HEK293T (cell line): ENCODE data around the gene TPM1.

Source experiments
- ARNT ChIP-seq: fragments of 450-650 bp; IDR thresholded peaks from 2 replicates; pipeline ENCODE4 v1.6.1; 2017; ENCODE audit warnings: mild to moderate bottlenecking
- BHLHE40 ChIP-seq: fragments of 450-650 bp; IDR thresholded peaks from 2 replicates; pipeline ENCODE4 v1.6.1; 2016; ENCODE audit warnings: mild to moderate bottlenecking, moderate library complexity, borderline replicate concordance
- CTBP1 ChIP-seq: fragments of 450-650 bp; IDR thresholded peaks from 2 replicates; pipeline ENCODE4 v1.6.1; 2016; ENCODE audit warnings: borderline replicate concordance
- ELF4 ChIP-seq: fragments of 450-650 bp; IDR thresholded peaks from 2 replicates; pipeline ENCODE4 v1.6.1; 2017; ENCODE audit warnings: antibody characterized with exemption
- FOXA1 ChIP-seq: fragments of 450-650 bp; IDR thresholded peaks from 2 replicates; pipeline ENCODE4 v1.6.1; 2016; ENCODE audit warnings: mild to moderate bottlenecking
- FOXK2 ChIP-seq: fragments of 450-650 bp; IDR thresholded peaks from 2 replicates; pipeline ENCODE4 v1.6.1; 2016; ENCODE audit warnings: mild to moderate bottlenecking
- FOXM1 ChIP-seq: fragments of 450-650 bp; IDR thresholded peaks from 2 replicates; pipeline ENCODE4 v1.6.1; 2017; ENCODE audit warnings: mild to moderate bottlenecking, borderline replicate concordance
- L3MBTL2 ChIP-seq: fragments of 450-650 bp; conservative IDR thresholded peaks from 2 replicates; pipeline ENCODE4 v1.6.1; 2016; ENCODE audit warnings: mild to moderate bottlenecking
- LEF1 ChIP-seq: fragments of 450-650 bp; IDR thresholded peaks from 2 replicates; pipeline ENCODE4 v1.6.1; 2017; ENCODE audit warnings: mild to moderate bottlenecking, borderline replicate concordance
- NFRKB ChIP-seq: fragments of 450-650 bp; IDR thresholded peaks from 2 replicates; pipeline ENCODE4 v1.6.1; 2016; ENCODE audit warnings: mild to moderate bottlenecking, moderate library complexity
- SP1 ChIP-seq: fragments of 450-650 bp; IDR thresholded peaks from 2 replicates; pipeline ENCODE4 v1.6.1; 2017
- SUZ12 ChIP-seq: fragments of 450-650 bp; IDR thresholded peaks from 2 replicates; pipeline ENCODE4 v1.6.1; 2016; ENCODE audit warnings: mild to moderate bottlenecking
- TARDBP ChIP-seq: fragments of 450-650 bp; IDR thresholded peaks from 2 replicates; pipeline ENCODE4 v1.6.1; 2016
- ZNF384 ChIP-seq: fragments of 450-650 bp; IDR thresholded peaks from 2 replicates; pipeline ENCODE4 v1.6.1; 2016

DNA sequence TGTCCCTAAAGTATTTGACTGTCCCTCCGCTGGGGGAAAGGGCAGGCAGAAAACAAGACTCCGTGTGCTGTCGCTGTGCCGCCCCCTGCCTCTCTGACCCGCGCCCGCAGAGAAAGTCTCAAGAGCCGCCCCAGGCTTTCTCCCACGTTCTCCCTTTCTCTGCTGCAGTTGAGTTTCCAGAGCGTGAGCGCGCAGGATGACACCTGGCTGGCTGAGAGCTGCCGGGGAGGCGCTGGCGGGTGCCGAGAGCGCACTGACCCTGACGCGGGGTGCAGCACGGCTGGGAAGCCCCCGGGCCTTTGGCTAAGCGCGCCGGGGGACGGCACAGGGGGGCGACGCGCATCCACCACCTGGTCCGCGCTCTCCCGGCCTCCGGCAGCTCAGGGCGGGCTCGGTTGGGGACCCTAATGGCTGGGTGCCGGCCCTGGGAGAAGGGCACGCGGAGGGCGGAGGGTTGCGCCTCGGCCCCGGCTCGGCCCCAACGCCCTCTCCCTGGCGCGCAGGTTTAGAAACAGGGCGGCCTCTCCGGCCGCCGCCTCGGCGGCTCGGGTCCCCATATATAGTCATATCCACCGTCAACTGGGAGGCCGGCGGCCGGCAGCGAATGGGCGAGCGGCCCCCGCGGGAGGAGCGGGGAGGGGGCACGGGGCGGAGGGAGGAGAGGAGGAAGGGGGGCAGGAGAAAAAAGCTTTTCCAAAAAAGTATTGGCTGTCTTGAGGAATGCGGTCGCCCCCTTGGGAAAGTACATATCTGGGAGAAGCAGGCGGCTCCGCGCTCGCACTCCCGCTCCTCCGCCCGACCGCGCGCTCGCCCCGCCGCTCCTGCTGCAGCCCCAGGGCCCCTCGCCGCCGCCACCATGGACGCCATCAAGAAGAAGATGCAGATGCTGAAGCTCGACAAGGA is at the start of gene TPM1:
- TF ChIP-seq NFRKB = no peak
- TF ChIP-seq ARNT = no peak
- TF ChIP-seq SP1 = no peak
- TF ChIP-seq TARDBP = no peak
- no peak for TF ChIP-seq BHLHE40
- no peak for TF ChIP-seq FOXM1
- TF ChIP-seq CTBP1 = no peak
- TF ChIP-seq ELF4 = no peak
- TF ChIP-seq SUZ12 = no peak
- TF ChIP-seq L3MBTL2 = no peak
- TF ChIP-seq ZNF384 = no peak
- TF ChIP-seq FOXA1 = no peak
- no peak for TF ChIP-seq LEF1
- no peak for TF ChIP-seq FOXK2
